GM23338 (cell line): ENCODE measurements around the gene UBA1.

Experiments
- CREB1 ChIP-seq: fragments of 250-450 bp; sonication (Bioruptor Pico); IDR thresholded peaks from 2 replicates; pipeline ENCODE4 v1.5.0; 2020; ENCODE audit warnings: low read depth, mild to moderate bottlenecking, moderate library complexity
- CTCF ChIP-seq, 2 experiments: fragments of 200-600 bp in 1 of 2; sonication (generic) in 1 of 2; conservative IDR thresholded peaks; 2 replicates each; pipeline versions ENCODE4 v1.5.1 to v1.6.1; 2016 to 2017; ENCODE audit warnings: antibody characterized with exemption in 2 of 2, low read depth in 2 of 2, mild to moderate bottlenecking in 2 of 2, moderate library complexity in 1 of 2
- EZH2 ChIP-seq: fragments of 200-600 bp; sonication (generic); IDR thresholded peaks from one replicate; pipeline ENCODE4 v1.8.0; 2017; ENCODE audit warnings: antibody characterized with exemption, mild to moderate bottlenecking, low read depth; ENCODE audit not compliant: unreplicated experiment
- EZH2phosphoT487 ChIP-seq: fragments of 200-600 bp; sonication (generic); IDR thresholded peaks from one replicate; pipeline ENCODE4 v1.8.1; 2018; ENCODE audit warnings: antibody characterized with exemption; ENCODE audit not compliant: unreplicated experiment
- JUNB ChIP-seq: IDR thresholded peaks from one replicate; pipeline ENCODE4 v1.6.1; 2016; ENCODE audit warnings: antibody characterized with exemption; ENCODE audit not compliant: unreplicated experiment
- POLR2AphosphoS5 ChIP-seq: IDR thresholded peaks from 2 replicates; pipeline ENCODE4 v1.6.1; 2016; ENCODE audit warnings: antibody characterized with exemption, low read depth
- ZNF114 ChIP-seq: fragments of 250-450 bp; sonication (Bioruptor Pico); IDR thresholded peaks from 2 replicates; pipeline ENCODE4 v1.5.0; 2020; ENCODE audit warnings: mild to moderate bottlenecking, moderate library complexity
- TF ChIP-seq, protein P1 (sequence below): IDR thresholded peaks from one replicate; pipeline ENCODE4 v1.6.1; 2018; ENCODE audit warnings: antibody characterized with exemption; ENCODE audit not compliant: unreplicated experiment
- TF ChIP-seq, protein P2 (sequence below): IDR thresholded peaks from 2 replicates; pipeline ENCODE4 v1.6.1; 2016; ENCODE audit warnings: antibody characterized with exemption

- TF ChIP-seq CTCF (conservative IDR thresholded peaks at IDR 0.05; ENCODE audit: low read depth in 2 of 2) (no peak), POLR2AphosphoS5 (no peak), JUNB (no peak), EZH2 (no peak), EZH2phosphoT487 (no peak), CREB1 (CRISPR knock-in tag) (no peak), ZNF114 (no peak)
- TF ChIP-seq, protein P1, sequence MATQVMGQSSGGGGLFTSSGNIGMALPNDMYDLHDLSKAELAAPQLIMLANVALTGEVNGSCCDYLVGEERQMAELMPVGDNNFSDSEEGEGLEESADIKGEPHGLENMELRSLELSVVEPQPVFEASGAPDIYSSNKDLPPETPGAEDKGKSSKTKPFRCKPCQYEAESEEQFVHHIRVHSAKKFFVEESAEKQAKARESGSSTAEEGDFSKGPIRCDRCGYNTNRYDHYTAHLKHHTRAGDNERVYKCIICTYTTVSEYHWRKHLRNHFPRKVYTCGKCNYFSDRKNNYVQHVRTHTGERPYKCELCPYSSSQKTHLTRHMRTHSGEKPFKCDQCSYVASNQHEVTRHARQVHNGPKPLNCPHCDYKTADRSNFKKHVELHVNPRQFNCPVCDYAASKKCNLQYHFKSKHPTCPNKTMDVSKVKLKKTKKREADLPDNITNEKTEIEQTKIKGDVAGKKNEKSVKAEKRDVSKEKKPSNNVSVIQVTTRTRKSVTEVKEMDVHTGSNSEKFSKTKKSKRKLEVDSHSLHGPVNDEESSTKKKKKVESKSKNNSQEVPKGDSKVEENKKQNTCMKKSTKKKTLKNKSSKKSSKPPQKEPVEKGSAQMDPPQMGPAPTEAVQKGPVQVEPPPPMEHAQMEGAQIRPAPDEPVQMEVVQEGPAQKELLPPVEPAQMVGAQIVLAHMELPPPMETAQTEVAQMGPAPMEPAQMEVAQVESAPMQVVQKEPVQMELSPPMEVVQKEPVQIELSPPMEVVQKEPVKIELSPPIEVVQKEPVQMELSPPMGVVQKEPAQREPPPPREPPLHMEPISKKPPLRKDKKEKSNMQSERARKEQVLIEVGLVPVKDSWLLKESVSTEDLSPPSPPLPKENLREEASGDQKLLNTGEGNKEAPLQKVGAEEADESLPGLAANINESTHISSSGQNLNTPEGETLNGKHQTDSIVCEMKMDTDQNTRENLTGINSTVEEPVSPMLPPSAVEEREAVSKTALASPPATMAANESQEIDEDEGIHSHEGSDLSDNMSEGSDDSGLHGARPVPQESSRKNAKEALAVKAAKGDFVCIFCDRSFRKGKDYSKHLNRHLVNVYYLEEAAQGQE, result no peak
- TF ChIP-seq, protein P2, sequence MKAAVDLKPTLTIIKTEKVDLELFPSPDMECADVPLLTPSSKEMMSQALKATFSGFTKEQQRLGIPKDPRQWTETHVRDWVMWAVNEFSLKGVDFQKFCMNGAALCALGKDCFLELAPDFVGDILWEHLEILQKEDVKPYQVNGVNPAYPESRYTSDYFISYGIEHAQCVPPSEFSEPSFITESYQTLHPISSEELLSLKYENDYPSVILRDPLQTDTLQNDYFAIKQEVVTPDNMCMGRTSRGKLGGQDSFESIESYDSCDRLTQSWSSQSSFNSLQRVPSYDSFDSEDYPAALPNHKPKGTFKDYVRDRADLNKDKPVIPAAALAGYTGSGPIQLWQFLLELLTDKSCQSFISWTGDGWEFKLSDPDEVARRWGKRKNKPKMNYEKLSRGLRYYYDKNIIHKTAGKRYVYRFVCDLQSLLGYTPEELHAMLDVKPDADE, result no peak
Observed at GRCh38 chrX:47241201-47242011, 47.8 kb downstream of the UBA1 start.
